CD4-positive, alpha-beta T cell treated with Interleukin-4 for 1 hour (primary cell): Measurements from ENCODE around the gene CDH1.
A peak's percentile ranks its signal among the peaks of the same experiment; 100 is the strongest.

Source experiments
- DNase-seq, 2 donors: peaks; one replicate each; pipeline ENCODE4 v3.0.0-alpha.2; 2020 to 2022

CDH1 gene

GRCh38 chr16:68732042-68732680 lies 4.9 kb upstream of the CDH1 start:
- DNase-seq, result no peak

- no peak for DNase-seq
These were observed 4.2 kb upstream of the CDH1 start for GRCh38 chr16:68732741-68733399.

GRCh38 chr16:68733570-68733969 lies 3.5 kb upstream of the CDH1 start:
- no peak for DNase-seq

- no peak for DNase-seq
These were observed 2.3 kb upstream of the CDH1 start for GRCh38 chr16:68734782-68735181.

DNA sequence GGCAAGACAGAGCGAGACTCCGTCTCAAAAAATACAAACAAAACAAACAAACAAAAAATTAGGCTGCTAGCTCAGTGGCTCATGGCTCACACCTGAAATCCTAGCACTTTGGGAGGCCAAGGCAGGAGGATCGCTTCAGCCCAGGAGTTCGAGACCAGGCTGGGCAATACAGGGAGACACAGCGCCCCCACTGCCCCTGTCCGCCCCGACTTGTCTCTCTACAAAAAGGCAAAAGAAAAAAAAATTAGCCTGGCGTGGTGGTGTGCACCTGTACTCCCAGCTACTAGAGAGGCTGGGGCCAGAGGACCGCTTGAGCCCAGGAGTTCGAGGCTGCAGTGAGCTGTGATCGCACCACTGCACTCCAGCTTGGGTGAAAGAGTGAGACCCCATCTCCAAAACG lies 531 bp upstream of the CDH1 start:
- DNase-seq, result no peak

DNA sequence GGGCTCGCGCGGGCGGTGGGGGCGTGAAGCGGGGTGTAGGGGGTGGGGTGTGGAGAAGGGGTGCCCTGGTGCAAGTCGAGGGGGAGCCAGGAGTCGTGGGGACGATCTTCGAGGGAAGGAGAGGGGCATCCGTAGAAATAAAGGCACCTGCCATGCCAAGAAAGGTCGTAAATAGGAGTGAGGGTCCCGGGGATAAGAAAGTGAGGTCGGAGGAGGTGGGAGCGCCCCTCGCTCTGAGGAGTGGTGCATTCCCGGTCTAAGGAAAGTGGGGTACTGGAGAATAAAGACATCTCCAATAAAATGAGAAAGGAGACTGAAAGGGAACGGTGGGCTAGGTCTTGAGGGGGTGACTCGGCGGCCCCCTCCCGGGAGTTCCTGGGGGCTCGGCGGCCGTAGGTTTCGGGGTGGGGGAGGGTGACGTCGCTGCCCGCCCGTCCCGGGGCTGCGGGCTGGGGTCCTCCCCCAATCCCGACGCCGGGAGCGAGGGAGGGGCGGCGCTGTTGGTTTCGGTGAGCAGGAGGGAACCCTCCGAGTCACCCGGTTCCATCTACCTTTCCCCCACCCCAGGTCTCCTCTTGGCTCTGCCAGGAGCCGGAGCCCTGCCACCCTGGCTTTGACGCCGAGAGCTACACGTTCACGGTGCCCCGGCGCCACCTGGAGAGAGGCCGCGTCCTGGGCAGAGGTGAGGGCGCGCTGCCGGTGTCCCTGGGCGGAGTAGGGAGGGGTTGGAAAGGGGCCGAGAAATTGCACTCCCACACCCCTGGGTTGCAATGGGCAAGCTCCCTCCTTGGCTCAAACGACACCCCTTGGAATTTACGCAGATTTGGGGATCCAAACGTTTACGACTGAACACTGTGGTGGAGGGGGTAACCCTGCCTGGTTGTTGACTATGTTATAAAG lies 888 bp downstream of the CDH1 start:
- no peak for DNase-seq

DNA sequence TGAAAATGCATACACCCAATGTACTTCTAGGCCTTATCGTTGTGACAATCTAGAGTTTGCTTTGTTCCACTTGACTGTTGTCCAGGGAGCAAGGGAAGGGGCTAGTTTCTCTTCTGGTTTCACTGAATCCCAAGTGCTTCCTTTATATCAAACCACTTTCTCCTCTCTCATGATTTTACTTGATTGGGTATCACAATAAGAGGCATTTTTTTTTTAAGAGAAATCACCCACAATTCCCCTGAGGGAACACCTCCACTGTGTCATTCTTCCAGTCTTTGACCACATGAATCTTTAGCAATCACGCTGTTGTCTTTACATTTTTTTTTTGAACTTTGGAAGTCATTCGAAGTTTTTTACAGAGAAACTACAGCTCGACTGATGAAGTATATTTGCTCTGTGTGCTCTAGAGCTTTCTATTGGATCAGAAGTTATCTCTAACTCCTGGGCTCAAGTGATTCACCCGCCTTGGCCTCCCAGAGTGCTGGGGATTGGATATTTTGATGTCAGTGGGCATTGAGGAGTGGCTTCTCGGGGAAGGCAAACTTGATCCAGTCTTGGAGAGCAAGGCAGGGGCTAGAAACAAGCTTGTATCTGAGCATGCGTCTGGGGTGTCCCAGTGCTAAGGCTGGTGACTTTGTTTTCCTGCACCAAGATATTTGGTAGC lies 3.0 kb downstream of the CDH1 start:
- no peak for DNase-seq

- no peak for DNase-seq
These were observed 3.7 kb downstream of the CDH1 start for GRCh38 chr16:68740628-68741346.

- DNase-seq, result no peak
These were observed 6.6 kb downstream of the CDH1 start for GRCh38 chr16:68743664-68744063.

GRCh38 chr16:68744744-68745280 lies 7.7 kb downstream of the CDH1 start:
- no peak for DNase-seq

- no peak for DNase-seq
These were observed 9.9 kb downstream of the CDH1 start for GRCh38 chr16:68746951-68747350.

DNA sequence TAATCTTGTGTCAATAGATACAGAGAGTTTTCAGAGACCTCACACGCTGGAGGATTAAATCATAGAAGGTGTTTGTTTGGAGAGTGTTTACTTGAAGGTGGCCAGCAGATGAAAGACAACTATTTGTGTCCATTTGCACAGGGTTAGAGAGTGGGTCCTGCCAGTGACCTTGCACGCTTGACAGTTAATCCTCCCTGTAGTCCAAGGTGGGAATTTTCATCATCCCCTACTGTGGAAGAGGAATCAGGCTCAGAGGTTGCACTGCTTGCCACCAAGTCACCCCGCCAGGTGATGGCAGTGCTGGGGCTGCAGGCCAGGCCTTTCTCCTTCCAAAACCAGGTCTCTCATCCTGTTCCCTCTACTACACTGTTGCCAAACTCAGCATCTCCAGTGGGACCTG lies 12.3 kb downstream of the CDH1 start:
- no peak for DNase-seq

- no peak for DNase-seq
These were observed 13.2 kb downstream of the CDH1 start for GRCh38 chr16:68750193-68750695.

GRCh38 chr16:68751160-68751559 lies 14.1 kb downstream of the CDH1 start:
- no peak for DNase-seq

- DNase-seq, result peak in 1 of 2 donors; percentile 45
These were observed 15.5 kb downstream of the CDH1 start for GRCh38 chr16:68752602-68753001.

DNA sequence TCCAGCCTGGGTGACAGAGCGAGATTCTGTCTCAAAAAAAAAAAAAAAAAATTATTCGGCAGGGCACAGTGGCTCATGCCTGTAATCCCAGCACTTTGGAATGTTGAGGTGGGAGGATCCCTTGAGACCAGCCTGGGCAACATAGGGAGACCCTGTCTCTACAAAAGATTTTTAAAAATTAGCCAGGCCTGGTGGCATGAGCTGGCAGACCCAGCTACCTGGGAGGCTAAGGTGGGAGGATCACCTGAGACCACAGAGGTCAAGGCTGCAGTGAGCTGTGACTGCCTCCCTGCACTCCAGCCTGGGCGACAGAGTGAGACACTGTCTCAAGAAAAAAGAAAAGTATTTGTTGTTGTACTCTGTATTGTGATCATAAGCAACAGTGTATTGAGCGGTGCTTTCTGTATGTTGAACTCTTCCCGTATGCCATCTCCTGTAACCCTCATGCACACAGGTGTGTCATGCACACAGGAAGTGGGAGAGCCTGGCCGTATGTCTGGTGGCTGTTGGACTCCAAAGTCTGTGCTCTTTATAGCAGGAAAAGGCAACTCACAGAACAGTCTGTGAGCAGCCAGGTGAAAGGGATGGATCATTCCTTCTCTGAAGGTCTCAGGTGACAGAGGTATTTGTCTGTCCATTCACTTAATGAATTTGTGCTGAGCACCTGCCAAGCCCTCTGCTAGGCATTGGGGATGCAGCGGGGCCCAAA lies 17.1 kb downstream of the CDH1 start:
- DNase-seq, result no peak

DNA sequence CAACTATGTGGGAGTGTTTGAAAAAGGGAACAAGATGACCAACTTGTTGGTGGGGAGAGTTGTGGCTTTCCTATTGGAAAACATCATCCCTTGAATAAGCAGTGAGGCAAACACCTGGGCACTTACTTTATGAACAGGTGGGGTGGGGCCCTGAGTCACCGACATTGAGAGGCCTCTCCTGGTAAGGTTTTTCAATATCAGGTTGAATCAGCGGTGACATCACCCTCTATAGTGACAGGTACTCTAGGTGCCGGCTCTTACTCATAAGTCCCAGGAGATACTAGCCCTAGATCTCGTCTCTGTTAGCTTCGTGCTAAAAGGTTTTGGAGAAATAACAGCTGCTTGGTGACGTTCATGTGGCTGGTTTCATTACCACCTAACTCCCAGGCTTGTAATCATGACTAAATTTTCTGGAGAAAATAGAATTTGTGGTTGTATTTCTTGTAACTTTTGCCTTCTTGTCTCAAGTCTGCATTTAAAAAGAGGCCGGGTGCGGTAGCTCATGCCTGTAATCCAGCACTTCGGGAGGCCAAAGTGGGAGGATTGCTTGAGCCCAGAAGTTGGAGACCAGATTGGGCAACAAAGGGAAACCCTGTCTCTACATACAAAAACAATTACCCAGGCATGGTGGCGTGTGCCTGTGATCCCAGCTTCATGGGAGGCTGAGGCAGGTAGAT lies 19.3 kb downstream of the CDH1 start:
- peak; percentile 29 to 36 for DNase-seq

GRCh38 chr16:68757625-68757935 lies 20.5 kb downstream of the CDH1 start:
- no peak for DNase-seq

DNA sequence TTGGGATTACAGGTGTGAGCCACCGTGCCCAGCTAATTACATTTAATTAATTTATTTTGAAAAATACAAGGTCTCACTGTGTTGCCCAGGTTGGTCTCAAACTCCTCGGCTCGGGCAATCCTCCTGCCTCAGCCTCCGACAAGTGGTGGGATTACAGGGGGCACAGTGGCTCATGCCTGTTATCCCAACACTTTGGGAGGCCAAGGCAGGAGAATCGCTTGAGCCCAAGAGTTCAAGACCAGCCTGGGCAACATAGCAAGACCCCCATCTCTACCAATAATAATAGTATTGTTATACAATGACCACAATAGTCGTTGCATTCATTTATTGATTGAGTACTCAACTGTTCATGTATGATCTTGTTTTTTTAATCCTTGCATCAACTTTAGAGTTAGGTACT lies 22.0 kb downstream of the CDH1 start:
- no peak for DNase-seq

DNA sequence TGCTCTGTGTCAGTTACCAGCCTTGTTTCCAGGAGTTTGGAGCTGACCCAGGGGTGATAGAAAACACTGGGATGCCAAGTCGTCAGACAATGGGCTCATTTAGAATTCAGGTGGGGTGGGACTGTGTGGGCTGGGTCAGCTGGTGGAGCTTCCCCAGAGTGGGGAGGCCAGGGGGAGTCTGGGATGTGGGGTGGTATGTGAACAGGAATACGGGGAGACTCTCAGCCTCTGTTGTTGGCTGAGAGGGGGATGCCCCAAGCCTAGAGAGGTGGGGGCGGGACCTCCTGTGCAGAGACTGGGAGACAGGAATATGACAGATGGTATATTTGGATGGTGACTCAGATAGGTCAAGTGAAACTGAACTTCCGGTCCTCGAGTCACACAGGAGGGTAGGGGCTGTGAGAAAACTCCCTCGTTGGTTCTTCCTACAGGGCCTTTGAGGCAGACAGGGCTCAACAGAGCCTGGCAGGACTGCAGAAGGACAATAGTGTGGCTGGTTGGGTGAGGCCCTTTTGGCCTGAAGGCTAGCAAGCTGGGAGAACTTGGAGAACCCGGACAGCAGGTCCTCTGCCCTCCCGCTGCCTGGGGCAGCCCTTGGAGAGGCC lies 23.7 kb downstream of the CDH1 start:
- DNase-seq, result no peak
